ENCODE measurements around the gene CCDC33. TPM values are rescaled to one million over a fixed set of nuclear protein-coding genes. Genes with fewer than 3 reads are reported as not detected.
A peak's percentile ranks its signal among the peaks of the same experiment; 100 is the strongest.

CCDC33 gene
- total RNA-seq, 1 donor from 2014 or later: not detected

- no peaks in the 10 kb centered on the region for H3K36me3 Mint-ChIP-seq (ENCODE audit: unreplicated experiment)
- no peak for TF ChIP-seq CTCF (IDR thresholded peaks at IDR 0.05)
- DNase-seq (ENCODE audit: extremely low spot score, unreplicated experiment): no peak
- peaks cover 44% of the 10 kb centered on the region for H3K27me3 Mint-ChIP-seq (ENCODE audit: unreplicated experiment)
- H3K4me3 Mint-ChIP-seq (ENCODE audit: unreplicated experiment): peak overlapping the region; percentile 55
- H3K9me3 Mint-ChIP-seq (ENCODE audit: unreplicated experiment): no peaks in the 10 kb centered on the region
- H3K27ac Mint-ChIP-seq (ENCODE audit: unreplicated experiment): no peak overlapping the region
- peaks cover 3% of the 10 kb centered on the region for H3K4me1 Mint-ChIP-seq (ENCODE audit: unreplicated experiment)
Measured at GRCh38 chr15:74364936-74365597, 128.9 kb downstream of the CCDC33 start.

GRCh38 chr15:74365598-74366445 lies 129.7 kb downstream of the CCDC33 start:
- H3K36me3 Mint-ChIP-seq (ENCODE audit: unreplicated experiment): no peaks in the 10 kb centered on the region
- no peak for TF ChIP-seq CTCF (IDR thresholded peaks at IDR 0.05)
- DNase-seq (ENCODE audit: extremely low spot score, unreplicated experiment): no peak
- peak overlapping the region; percentile 55 for H3K4me3 Mint-ChIP-seq (ENCODE audit: unreplicated experiment)
- H3K4me1 Mint-ChIP-seq (ENCODE audit: unreplicated experiment): peaks cover 3% of the 10 kb centered on the region
- no peaks in the 10 kb centered on the region for H3K9me3 Mint-ChIP-seq (ENCODE audit: unreplicated experiment)
- no peak overlapping the region for H3K27ac Mint-ChIP-seq (ENCODE audit: unreplicated experiment)
- peaks cover 51% of the 10 kb centered on the region for H3K27me3 Mint-ChIP-seq (ENCODE audit: unreplicated experiment)

GRCh38 chr15:74367296-74367854 lies 131.2 kb downstream of the CCDC33 start, which contains the start of gene CYP11A1:
Gene CYP11A1, minus strand, starts transcription at chr15:74367646. Its CDS starts 61 bp downstream, at chr15:74367585.
- Mint-ChIP-seq H3K4me3 (ENCODE audit: unreplicated experiment) (no peak within 1 kb of the TSS), H3K27ac (ENCODE audit: unreplicated experiment) (no peak within 1 kb of the TSS), H3K4me1 (ENCODE audit: unreplicated experiment) (peaks cover 3% of the 10 kb centered on the region), H3K36me3 (ENCODE audit: unreplicated experiment) (no peaks in the 10 kb centered on the region), H3K9me3 (ENCODE audit: unreplicated experiment) (no peaks in the 10 kb centered on the region), H3K27me3 (ENCODE audit: unreplicated experiment) (peaks cover 56% of the 10 kb centered on the region)
- no peak for TF ChIP-seq CTCF (IDR thresholded peaks at IDR 0.05)
- no peak for DNase-seq (ENCODE audit: extremely low spot score, unreplicated experiment)

GRCh38 chr15:74368121-74368520 lies 132.0 kb downstream of the CCDC33 start:
- no peak overlapping the region for H3K27ac Mint-ChIP-seq (ENCODE audit: unreplicated experiment)

More at GRCh38 chr15:74368121-74368520, 132.0 kb downstream of the CCDC33 start:
- Mint-ChIP-seq H3K9me3 (ENCODE audit: unreplicated experiment) (no peaks in the 10 kb centered on the region), H3K4me1 (ENCODE audit: unreplicated experiment) (peaks cover 3% of the 10 kb centered on the region), H3K27me3 (ENCODE audit: unreplicated experiment) (peaks cover 64% of the 10 kb centered on the region), H3K36me3 (ENCODE audit: unreplicated experiment) (no peaks in the 10 kb centered on the region), H3K4me3 (ENCODE audit: unreplicated experiment) (no peak overlapping the region)
- no peak for DNase-seq (ENCODE audit: extremely low spot score, unreplicated experiment)
- no peak for TF ChIP-seq CTCF (IDR thresholded peaks at IDR 0.05)

Data from osteocyte (in vitro differentiated cells).